ENCODE results near the gene TMC8.

- TF ChIP-seq POLR2A (IDR thresholded peaks at IDR 0.05; ENCODE audit: low read depth, low read length) (no peak), CTCF (IDR thresholded peaks at IDR 0.05; ENCODE audit: extremely low read depth in 1 of 2, insufficient read depth in 1 of 2, low read depth in 1 of 2, low read length in 2 of 2) (no peak), POLR2AphosphoS5 (IDR thresholded peaks at IDR 0.05; ENCODE audit: insufficient read depth, low read depth, low read length) (no peak), EZH2 (IDR thresholded peaks at IDR 0.05; ENCODE audit: borderline replicate concordance, low read depth, low read length, severe bottlenecking) (no peak), JUN (IDR thresholded peaks at IDR 0.05; ENCODE audit: borderline replicate concordance, insufficient read depth, insufficient read length, low read depth) (no peak), MAX (IDR thresholded peaks at IDR 0.05; ENCODE audit: insufficient read depth, insufficient read length) (no peak)
Observed at GRCh38 chr17:78174870-78175642, 44.5 kb downstream of the TMC8 start.
